ENCODE results near the gene NOXO1.

DNA sequence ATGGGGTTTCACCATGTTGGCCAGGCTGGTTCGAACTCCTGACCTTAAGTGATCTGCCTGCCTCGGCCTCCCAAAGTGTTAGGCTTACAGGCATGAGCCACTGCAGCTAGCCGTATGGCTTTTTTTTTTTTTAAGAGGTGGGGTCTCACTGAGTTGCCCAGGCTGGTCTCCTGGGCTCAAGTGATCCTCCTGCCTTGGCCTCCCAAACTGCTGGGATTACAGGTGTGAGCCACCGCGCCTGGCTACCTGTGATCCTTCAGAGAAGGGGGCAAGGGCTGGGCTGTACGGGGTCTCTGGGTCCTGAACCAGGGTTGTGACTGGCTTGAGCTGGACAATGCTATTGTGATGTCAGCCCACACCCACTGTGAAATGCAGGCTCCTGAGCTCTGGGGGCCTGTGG, 14.8 kb downstream of the NOXO1 start, which contains the start of gene RNF151:
- TF ChIP-seq, protein P1, sequence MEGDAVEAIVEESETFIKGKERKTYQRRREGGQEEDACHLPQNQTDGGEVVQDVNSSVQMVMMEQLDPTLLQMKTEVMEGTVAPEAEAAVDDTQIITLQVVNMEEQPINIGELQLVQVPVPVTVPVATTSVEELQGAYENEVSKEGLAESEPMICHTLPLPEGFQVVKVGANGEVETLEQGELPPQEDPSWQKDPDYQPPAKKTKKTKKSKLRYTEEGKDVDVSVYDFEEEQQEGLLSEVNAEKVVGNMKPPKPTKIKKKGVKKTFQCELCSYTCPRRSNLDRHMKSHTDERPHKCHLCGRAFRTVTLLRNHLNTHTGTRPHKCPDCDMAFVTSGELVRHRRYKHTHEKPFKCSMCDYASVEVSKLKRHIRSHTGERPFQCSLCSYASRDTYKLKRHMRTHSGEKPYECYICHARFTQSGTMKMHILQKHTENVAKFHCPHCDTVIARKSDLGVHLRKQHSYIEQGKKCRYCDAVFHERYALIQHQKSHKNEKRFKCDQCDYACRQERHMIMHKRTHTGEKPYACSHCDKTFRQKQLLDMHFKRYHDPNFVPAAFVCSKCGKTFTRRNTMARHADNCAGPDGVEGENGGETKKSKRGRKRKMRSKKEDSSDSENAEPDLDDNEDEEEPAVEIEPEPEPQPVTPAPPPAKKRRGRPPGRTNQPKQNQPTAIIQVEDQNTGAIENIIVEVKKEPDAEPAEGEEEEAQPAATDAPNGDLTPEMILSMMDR (conservative IDR thresholded peaks at IDR 0.05 in 1 of 2, IDR thresholded peaks at IDR 0.05 in 1 of 2; ENCODE audit: extremely low read depth in 1 of 2, insufficient read depth in 1 of 2, low read depth in 1 of 2, low read length in 2 of 2) = no peak
- TF ChIP-seq EZH2 (IDR thresholded peaks at IDR 0.05; ENCODE audit: borderline replicate concordance, low read length) = no peak
